GM12892 (cell line): Measurements from ENCODE around the gene TLCD5.

Experiments
- DNase-seq: peaks from one replicate; pipeline ENCODE4 v3.0.0; 2011; ENCODE audit not compliant: insufficient read length
- FAIRE-seq: peaks from 2 replicates; lab custom pipeline; 2011; peaks lifted over from hg19 to GRCh38; lab: Jason Lieb, UNC
- POLR2A ChIP-seq: IDR thresholded peaks from 2 replicates; pipeline ENCODE4 v1.6.1; 2011; ENCODE audit warnings: low read depth, low read length, control low read depth
- POLR2AphosphoS5 ChIP-seq: IDR thresholded peaks from 2 replicates; pipeline ENCODE4 v1.6.1; 2011; ENCODE audit warnings: low read depth, low read length, control low read depth
- TAF1 ChIP-seq: IDR thresholded peaks from 2 replicates; pipeline ENCODE4 v1.6.1; 2011; ENCODE audit warnings: low read depth, mild to moderate bottlenecking, control low read depth, low read length, borderline replicate concordance

The TLCD5 gene

DNA sequence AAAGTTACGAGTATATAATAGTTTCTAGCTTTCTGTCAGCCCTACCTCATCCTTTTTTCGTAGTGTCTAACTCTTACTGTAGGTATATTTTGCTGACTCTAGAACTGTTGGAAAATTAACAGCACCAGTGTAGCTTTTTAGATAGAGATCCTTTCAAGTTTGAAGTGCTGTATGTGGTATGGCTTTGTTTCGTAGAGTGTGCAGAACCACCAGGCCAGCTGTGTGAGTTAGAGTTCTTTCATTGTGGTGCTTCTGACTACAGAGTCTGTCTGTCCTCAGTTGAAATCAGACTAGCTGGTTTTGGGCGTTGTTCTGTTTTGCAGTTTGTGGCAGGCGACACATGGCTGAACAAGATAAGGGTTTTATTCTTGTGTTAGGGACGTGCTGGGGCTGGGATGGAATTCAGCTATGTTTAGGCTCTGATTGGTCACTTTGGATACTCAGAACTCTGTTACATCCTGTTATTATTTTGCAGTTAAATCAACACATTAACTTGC is 14.3 kb downstream of the TLCD5 start:
- TF ChIP-seq TAF1 (no peak), POLR2A (no peak), POLR2AphosphoS5 (no peak)
- peak; percentile 65 for FAIRE-seq
- DNase-seq = no peak

DNA sequence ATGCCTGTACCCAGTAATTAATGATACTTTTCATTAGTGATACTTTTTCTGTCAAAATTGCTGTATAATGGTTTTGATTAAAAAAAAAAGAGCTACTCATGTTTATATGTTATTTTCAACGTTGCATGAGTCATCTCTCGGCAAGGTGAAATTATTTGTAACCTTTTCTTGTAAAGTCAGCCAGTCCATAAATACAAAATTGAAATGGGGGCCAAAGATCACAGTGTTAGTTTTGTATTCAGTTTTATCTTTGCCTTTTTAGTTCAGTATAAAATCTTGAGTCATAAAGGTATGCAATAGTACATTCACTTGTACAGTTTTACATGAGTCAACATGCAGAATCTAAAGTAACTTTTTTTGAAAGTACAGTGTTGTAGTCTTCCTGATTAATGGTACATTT is 15.4 kb downstream of the TLCD5 start:
- DNase-seq (no peak), FAIRE-seq (no peak)
- TF ChIP-seq POLR2AphosphoS5 = no peak
- TF ChIP-seq TAF1 = no peak
- TF ChIP-seq POLR2A = no peak

DNA sequence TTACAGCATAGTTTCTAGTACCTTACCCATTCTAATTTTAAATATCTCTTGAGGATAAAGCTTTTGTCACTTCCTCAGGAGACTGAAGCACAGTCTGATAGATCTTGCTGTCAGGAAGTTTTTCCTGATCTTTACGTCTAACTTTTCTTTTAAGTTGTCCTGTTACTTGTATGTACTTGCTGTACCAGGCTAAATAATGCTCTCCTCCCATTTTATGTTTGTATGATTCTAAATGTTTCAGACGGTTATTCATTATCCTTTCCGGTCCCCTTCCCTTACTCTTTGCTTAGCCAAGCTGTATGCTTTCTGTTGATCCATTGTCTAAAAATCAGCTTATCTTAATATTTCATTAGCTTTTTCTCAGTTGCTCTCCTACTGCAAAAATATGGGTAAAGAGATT is 17.1 kb downstream of the TLCD5 start:
- TF ChIP-seq TAF1 = no peak
- TF ChIP-seq POLR2A = no peak
- no peak for TF ChIP-seq POLR2AphosphoS5
- DNase-seq (no peak), FAIRE-seq (no peak)

DNA sequence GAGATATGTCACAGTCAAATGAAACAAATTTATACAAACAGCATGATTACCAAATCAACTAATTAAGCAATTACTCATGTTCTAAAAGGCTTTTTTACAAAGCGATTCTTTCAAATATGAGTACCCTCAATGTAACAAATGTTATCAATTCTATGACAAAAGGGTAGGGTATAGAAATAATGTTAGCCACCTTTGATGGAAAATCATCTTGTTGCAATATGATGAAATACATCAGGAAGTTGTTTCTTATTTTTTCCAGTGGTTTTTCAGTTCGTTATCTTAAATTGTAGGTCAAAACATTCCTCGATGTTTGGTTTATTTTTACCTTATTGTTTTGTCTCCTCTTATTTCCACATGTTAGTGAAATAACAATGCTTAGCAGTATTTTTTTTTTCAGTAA is 17.6 kb downstream of the TLCD5 start:
- FAIRE-seq = peak; percentile 70
- no peak for DNase-seq
- TF ChIP-seq TAF1 = no peak
- no peak for TF ChIP-seq POLR2A
- no peak for TF ChIP-seq POLR2AphosphoS5

DNA sequence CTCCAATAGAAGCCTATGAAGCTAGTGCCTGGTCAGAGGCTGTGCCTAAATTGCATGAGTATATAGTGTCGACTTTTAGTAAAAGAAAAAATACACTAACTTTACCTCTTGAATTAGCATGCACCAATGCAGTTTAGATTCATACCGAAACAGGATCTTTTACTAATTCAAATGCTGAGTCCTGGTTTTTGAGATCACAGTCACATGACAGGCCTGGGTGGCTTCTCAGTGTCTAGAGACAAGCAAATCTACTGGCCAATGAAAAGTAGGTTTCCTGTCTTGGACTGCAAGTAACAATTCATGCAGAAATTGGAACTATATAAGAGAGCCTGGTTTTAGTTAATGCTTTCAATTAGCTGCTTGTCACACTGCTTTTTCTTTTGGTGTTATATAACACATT is 18.3 kb downstream of the TLCD5 start:
- TF ChIP-seq POLR2A (no peak), TAF1 (no peak), POLR2AphosphoS5 (no peak)
- peak; percentile 96 for FAIRE-seq
- DNase-seq = peak; percentile 28

DNA sequence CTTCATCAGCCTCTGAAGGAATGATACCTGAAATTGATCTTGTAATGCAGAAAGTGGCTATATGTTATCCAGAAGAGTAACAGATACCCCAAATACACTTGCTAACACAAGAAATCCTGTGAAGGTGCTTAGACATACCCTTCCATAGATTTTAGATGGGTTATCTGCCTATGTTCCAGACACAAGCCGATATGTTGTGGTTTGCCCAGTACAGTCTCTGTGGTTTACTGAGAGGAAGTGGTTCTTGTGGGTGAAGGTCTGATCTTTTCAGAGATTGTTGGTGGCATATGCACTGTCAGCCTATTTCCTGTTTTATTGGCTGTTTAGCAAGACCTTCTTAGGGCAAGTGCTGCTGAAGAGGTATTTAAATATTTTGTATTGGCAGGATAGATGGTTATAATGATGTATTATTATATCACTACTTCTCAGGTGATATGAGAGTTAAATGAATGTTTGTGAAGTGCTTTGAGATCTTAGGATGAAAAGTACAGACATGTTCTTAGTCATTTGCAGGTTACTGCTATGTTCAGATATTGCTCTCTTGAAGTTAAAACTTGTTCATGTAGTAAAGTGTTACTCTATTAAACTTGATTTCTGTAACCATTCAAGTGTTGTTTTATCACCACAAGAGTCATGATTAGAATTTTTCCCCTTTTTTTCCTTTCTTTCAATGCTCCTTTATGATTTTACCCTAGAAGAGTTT is 19.4 kb downstream of the TLCD5 start:
- TF ChIP-seq POLR2A (no peak), TAF1 (no peak), POLR2AphosphoS5 (no peak)
- FAIRE-seq (peak; percentile 100), DNase-seq (peak; percentile 42)

DNA sequence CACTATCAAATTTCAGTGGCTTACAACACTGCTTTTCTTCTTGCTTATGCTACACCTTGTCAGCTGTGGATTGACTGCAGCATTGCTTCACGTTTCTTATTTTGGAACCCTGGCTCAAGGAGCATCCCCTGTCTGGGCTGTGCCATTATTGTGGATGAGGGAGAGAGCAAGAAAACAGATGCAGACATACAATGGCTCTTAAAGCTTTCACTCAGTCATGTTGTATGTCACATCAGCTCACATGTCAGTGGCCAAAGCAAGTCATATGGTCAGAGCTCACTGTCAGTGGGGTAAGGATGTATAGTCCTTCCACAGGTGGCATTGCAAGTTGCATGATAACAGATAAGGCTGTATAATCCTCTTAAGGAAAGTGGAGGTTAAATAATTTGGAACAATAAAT is 21.1 kb downstream of the TLCD5 start:
- TF ChIP-seq POLR2AphosphoS5 (no peak), POLR2A (no peak), TAF1 (no peak)
- FAIRE-seq (peak; percentile 81), DNase-seq (no peak)

DNA sequence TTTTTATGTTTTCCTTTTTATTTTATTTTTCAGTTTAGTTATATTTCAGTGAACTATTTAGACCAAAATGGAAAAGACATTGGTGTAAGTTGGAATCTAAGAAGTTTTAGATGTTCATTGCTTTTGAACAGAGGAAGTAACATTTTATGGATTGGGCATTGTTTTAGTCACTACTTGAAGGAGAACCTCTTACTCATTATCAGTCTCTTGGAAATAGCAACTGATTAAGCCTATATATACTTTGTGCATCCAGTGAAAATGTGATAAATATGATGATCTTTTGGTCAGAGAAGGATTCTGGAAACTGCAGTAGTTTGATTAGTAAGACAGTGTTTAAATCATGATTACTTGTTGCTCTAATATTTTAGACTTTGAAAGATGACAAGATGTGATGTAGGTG is 25.5 kb downstream of the TLCD5 start:
- FAIRE-seq = no peak
- DNase-seq = no peak
- TF ChIP-seq TAF1 = no peak
- no peak for TF ChIP-seq POLR2AphosphoS5
- TF ChIP-seq POLR2A = no peak

DNA sequence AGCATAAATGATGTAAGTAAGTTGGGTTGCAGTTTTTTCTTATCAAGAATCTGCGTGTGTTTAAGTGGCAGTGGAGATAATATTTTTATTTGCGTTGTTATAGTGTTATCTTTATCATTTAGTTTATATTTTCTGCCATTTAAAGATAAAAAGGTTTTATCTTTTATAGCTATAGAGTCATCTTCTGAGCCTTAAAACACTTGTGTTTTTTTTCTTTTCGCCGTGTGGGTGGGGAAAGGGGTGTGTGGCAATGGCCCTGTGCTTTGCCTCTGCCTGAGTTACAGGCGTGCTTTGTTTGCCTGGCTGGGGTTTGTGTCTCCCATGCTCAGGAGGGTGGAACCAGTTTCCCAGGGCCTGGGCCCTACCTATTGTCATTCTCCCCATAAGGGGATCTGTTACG is 27.3 kb downstream of the TLCD5 start:
- no peak for TF ChIP-seq POLR2AphosphoS5
- no peak for TF ChIP-seq POLR2A
- no peak for TF ChIP-seq TAF1
- DNase-seq (no peak), FAIRE-seq (no peak)

DNA sequence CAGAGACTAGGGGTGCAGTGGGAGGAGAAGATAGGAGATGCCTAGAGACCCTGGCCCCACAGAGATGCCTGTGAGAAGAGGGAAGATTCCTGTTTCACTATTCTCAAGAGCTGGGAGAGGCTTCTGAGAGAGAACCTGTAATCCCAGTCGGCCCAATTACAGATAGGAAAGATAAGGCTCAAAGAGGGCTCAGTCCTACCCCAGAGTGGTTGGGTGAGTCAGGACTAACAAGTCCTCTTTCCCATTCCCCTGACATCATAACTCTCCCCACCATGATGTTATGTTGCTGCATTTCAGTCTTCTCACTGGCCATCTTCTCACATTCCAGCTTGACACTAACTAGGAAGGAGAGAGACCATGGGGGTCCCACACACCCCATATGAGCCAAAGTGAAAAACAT is 29.0 kb downstream of the TLCD5 start:
- FAIRE-seq (no peak), DNase-seq (no peak)
- no peak for TF ChIP-seq POLR2AphosphoS5

DNA sequence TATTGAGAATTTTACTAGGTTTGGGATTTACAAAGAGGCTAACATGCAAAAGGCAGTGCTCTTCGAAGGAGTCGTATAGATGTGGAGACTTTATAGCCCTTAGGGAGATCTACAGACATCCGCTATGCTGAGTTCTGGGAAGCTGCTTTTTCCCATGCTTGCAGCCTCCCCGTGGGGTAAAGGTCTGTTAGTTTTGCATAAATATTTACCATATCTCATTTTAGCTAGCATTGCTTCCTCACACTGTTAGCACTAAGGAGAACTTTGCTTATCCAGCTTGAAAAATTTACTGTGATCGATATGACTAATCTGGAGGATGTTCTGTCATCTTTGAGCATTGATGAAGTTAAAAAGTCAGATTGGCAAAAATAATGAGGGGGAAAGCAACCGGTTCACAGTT is 29.7 kb downstream of the TLCD5 start:
- DNase-seq = no peak
- TF ChIP-seq POLR2A = no peak
- no peak for TF ChIP-seq TAF1
- no peak for TF ChIP-seq POLR2AphosphoS5
- no peak for FAIRE-seq

DNA sequence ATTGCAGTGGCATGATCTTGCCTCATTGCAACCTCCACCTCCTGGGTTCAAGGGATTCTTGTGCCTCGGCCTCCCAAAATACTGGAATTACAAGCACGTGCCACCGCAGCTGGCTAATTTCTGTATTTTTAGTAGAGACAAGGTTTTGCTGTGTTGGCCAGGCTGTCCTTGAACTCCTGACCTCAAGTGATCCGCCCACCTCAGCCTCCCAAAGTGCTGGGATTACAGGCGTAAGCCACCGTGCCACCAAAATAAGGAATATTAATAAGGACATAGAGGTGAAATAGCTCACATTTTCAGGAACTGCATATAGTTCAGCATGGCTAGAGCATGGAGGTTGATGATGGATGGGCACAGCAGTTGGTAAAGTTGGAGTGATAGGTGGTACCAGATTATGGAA is 32.5 kb downstream of the TLCD5 start:
- TF ChIP-seq POLR2AphosphoS5 (no peak), TAF1 (no peak), POLR2A (no peak)
- no peak for DNase-seq
- FAIRE-seq = no peak

DNA sequence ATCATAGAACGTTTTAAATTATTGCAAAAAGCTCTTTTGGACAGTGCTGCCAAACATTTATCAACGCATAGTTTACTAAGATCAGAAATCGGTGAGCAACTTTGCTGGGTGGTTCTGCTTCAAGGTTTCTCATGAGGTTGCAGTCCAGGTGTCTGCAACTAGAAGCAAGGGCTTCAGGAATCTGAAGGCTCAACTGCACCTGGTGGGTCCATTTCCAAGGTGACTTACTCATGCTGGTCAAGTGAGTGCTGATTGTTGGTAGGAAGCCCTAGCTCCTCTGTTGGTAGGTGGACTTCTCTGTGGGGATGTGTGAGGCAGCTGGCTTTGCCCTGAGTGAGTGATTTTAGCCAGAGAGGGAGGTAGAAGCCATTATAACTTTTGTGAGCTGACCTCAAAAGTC is 33.6 kb downstream of the TLCD5 start:
- DNase-seq = no peak
- no peak for FAIRE-seq
- TF ChIP-seq POLR2AphosphoS5 (no peak), TAF1 (no peak), POLR2A (no peak)

DNA sequence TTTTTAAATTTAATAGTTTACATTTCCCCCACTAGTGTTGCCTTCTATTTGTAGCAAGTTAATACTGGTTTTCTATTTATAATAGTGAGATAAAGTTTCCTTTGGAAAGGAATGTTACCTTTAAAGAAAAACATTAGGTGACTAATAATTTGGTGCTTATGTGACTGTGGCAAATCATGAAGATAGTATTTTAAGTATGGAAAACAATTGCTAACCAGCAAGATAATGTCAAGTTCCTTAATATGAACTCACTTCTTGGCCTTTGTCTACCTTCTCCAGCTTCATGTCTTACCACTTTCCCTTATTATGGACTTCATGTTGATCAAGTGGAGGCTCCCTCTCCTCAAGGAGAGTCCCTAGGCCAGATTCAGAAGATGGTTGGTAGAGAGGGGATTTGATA is 38.3 kb downstream of the TLCD5 start:
- DNase-seq (no peak), FAIRE-seq (no peak)
- TF ChIP-seq POLR2AphosphoS5 = no peak
- TF ChIP-seq POLR2A = no peak
